ENCODE results near the gene SORCS2.

SORCS2 gene

GRCh38 chr4:7241597-7242125, 49.3 kb downstream of the SORCS2 start:
- TF ChIP-seq GATA2 (IDR thresholded peaks at IDR 0.05; ENCODE audit: low read depth, low read length) (no peak), GATA3 (IDR thresholded peaks at IDR 0.05; ENCODE audit: low read depth, low read length) (no peak)

GRCh38 chr4:7242766-7243165, 50.4 kb downstream of the SORCS2 start:
- TF ChIP-seq GATA2 (IDR thresholded peaks at IDR 0.05; ENCODE audit: low read depth, low read length) (no peak), GATA3 (IDR thresholded peaks at IDR 0.05; ENCODE audit: low read depth, low read length) (no peak)

GRCh38 chr4:7243609-7244330, 51.4 kb downstream of the SORCS2 start:
- TF ChIP-seq GATA3 (IDR thresholded peaks at IDR 0.05; ENCODE audit: low read depth, low read length) (no peak), GATA2 (IDR thresholded peaks at IDR 0.05; ENCODE audit: low read depth, low read length) (no peak)

GRCh38 chr4:7244331-7244665, 52.0 kb downstream of the SORCS2 start:
- TF ChIP-seq GATA3 (IDR thresholded peaks at IDR 0.05; ENCODE audit: low read depth, low read length) (no peak), GATA2 (IDR thresholded peaks at IDR 0.05; ENCODE audit: low read depth, low read length) (no peak)

- TF ChIP-seq GATA3 (IDR thresholded peaks at IDR 0.05; ENCODE audit: low read depth, low read length) = no peak
Observed at GRCh38 chr4:7244751-7245320, 52.5 kb downstream of the SORCS2 start.

GRCh38 chr4:7247521-7247920, 55.2 kb downstream of the SORCS2 start:
- TF ChIP-seq GATA3 (IDR thresholded peaks at IDR 0.05; ENCODE audit: low read depth, low read length) = no peak
- TF ChIP-seq GATA2 (IDR thresholded peaks at IDR 0.05; ENCODE audit: low read depth, low read length) = no peak

- no peak for TF ChIP-seq GATA3 (IDR thresholded peaks at IDR 0.05; ENCODE audit: low read depth, low read length)
- no peak for TF ChIP-seq GATA2 (IDR thresholded peaks at IDR 0.05; ENCODE audit: low read depth, low read length)
Observed at GRCh38 chr4:7247946-7248345, 55.6 kb downstream of the SORCS2 start.

GRCh38 chr4:7248857-7249256, 56.5 kb downstream of the SORCS2 start:
- TF ChIP-seq GATA3 (IDR thresholded peaks at IDR 0.05; ENCODE audit: low read depth, low read length) (no peak), GATA2 (IDR thresholded peaks at IDR 0.05; ENCODE audit: low read depth, low read length) (no peak)

- TF ChIP-seq GATA2 (IDR thresholded peaks at IDR 0.05; ENCODE audit: low read depth, low read length) (no peak), GATA3 (IDR thresholded peaks at IDR 0.05; ENCODE audit: low read depth, low read length) (no peak)
Observed at GRCh38 chr4:7251321-7251720, 59.0 kb downstream of the SORCS2 start.

- TF ChIP-seq GATA3 (IDR thresholded peaks at IDR 0.05; ENCODE audit: low read depth, low read length) (no peak), GATA2 (IDR thresholded peaks at IDR 0.05; ENCODE audit: low read depth, low read length) (no peak)
Observed at GRCh38 chr4:7252051-7252450, 59.7 kb downstream of the SORCS2 start.

- no peak for TF ChIP-seq GATA3 (IDR thresholded peaks at IDR 0.05; ENCODE audit: low read depth, low read length)
- peak; percentile 77 for TF ChIP-seq GATA2 (IDR thresholded peaks at IDR 0.05; ENCODE audit: low read depth, low read length)
Observed at GRCh38 chr4:7252510-7253340, 60.4 kb downstream of the SORCS2 start.

GRCh38 chr4:7253341-7253700, 61.0 kb downstream of the SORCS2 start:
- TF ChIP-seq GATA3 (IDR thresholded peaks at IDR 0.05; ENCODE audit: low read depth, low read length) = no peak
- no peak for TF ChIP-seq GATA2 (IDR thresholded peaks at IDR 0.05; ENCODE audit: low read depth, low read length)

- TF ChIP-seq GATA2 (IDR thresholded peaks at IDR 0.05; ENCODE audit: low read depth, low read length) (no peak), GATA3 (IDR thresholded peaks at IDR 0.05; ENCODE audit: low read depth, low read length) (no peak)
Observed at GRCh38 chr4:7253837-7254236, 61.5 kb downstream of the SORCS2 start.

GRCh38 chr4:7254736-7255487, 62.6 kb downstream of the SORCS2 start:
- no peak for TF ChIP-seq GATA2 (IDR thresholded peaks at IDR 0.05; ENCODE audit: low read depth, low read length)
- no peak for TF ChIP-seq GATA3 (IDR thresholded peaks at IDR 0.05; ENCODE audit: low read depth, low read length)

Data from SH-SY5Y (cell line).